ENCODE results near the gene PF4V1. TPM values are rescaled to one million over a fixed set of nuclear protein-coding genes. Genes with fewer than 3 reads are reported as not detected.

PF4V1 gene
- total RNA-seq, 2 experiments from 2014 or later = not detected

DNA sequence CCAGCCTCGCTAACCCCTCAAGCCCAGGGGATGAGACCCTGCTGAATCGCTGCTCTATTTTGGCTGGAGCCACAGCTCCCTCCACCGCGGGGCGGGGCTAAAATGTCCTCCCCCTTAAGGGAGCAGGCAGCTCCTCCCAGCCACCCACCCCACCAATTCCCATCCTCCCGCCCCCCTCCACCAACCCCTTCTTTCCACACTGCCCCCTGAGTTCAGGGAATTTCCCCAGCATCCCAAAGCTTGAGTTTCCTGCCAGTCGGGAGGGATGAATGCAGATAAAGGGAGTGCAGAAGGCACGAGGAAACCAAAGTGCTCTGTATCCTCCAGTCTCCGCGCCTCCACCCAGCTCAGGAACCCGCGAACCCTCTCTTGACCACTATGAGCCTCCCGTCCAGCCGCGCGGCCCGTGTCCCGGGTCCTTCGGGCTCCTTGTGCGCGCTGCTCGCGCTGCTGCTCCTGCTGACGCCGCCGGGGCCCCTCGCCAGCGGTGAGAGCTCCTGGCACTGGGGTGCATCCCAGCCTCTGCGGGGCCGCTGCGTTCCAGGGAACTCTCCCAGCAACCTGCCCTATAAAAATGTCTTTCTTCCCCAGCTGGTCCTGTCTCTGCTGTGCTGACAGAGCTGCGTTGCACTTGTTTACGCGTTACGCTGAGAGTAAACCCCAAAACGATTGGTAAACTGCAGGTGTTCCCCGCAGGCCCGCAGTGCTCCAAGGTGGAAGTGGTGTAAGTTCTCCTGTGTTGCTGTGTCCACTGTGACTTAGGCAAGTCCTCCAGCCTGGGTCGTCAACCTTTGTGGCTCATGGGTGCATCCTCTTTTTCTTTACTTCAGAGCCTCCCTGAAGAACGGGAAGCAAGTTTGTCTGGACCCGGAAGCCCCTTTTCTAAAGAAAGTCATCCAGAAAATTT, 16.5 kb upstream of the PF4V1 start, which contains the start of gene CXCL6:
CXCL6 (plus strand) TSS at position 306 of the 907 bp plus-strand sequence; CDS start at position 379, 73 bp downstream.
- no peaks in the 10 kb centered on the region for H3K9me3 Mint-ChIP-seq
- ChIA-PET POLR2A (no interaction called here), CTCF (no interaction called here)
- DNase-seq = no peak
- H3K36me3 Mint-ChIP-seq (ENCODE audit: low read depth) = no peaks in the 10 kb centered on the region
- H3K27me3 Mint-ChIP-seq = peaks cover 21% of the 10 kb centered on the region
- H3K4me3 Mint-ChIP-seq = no peak within 1 kb of the TSS
- H3K27ac Mint-ChIP-seq = no peak within 1 kb of the TSS
- no peaks in the 10 kb centered on the region for H3K4me1 Mint-ChIP-seq

DNA sequence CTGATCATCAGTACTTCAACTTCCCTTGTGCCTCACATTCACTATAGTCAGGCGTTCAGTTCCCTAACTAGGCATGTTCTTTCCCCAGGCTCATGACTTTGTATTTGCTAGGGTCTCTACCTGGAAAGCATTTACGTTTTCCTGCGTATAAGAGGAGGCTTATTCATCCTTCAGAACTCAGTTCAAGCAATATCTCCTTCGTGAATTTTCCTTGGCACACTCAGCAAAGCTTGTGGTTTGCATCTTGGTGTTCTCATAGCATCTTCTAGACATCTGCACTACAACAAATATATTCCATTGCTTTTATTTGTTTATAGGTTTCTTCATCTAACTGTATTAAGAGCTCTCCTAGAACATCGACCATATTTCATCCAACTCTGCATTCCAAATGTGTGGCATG, 14.0 kb upstream of the PF4V1 start:
- no peak overlapping the region for H3K4me3 Mint-ChIP-seq

DNA sequence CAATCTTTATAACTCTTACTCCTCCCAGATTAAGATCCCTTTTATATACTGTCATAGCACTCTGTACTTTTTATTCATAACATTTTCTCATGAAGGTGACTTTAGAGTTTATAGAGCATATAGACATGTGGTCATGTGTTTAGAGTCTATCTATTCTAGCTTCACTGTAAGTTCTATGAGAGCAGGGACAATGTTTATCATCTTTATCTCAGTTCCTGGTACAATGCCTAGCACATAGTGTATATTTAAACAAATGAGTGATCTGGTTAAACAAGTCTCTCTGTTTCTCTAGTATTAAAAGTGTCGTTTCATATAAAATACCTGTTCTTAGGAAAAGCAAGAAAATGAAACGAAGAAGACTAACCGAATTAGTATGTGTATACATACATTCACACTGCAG, 13.4 kb upstream of the PF4V1 start:
- no peak overlapping the region for H3K4me3 Mint-ChIP-seq
- H3K36me3 Mint-ChIP-seq (ENCODE audit: low read depth) = no peaks in the 10 kb centered on the region
- peaks cover 22% of the 10 kb centered on the region for H3K27me3 Mint-ChIP-seq
- DNase-seq = no peak
- H3K9me3 Mint-ChIP-seq = no peaks in the 10 kb centered on the region
- ChIA-PET CTCF (no interaction called here), POLR2A (no interaction called here)
- H3K4me1 Mint-ChIP-seq = no peaks in the 10 kb centered on the region
- H3K27ac Mint-ChIP-seq = no peak overlapping the region

More for the DNA sequence above, 14.0 kb upstream of the PF4V1 start:
- Mint-ChIP-seq H3K36me3 (ENCODE audit: low read depth) (no peaks in the 10 kb centered on the region), H3K9me3 (no peaks in the 10 kb centered on the region), H3K27ac (no peak overlapping the region), H3K4me1 (no peaks in the 10 kb centered on the region), H3K27me3 (peaks cover 22% of the 10 kb centered on the region)
- DNase-seq = no peak
- CTCF ChIA-PET = no interaction called here
- POLR2A ChIA-PET = no interaction called here

- Mint-ChIP-seq H3K4me1 (no peaks in the 10 kb centered on the region), H3K9me3 (no peaks in the 10 kb centered on the region), H3K27ac (no peak overlapping the region), H3K4me3 (no peak overlapping the region), H3K36me3 (ENCODE audit: low read depth) (no peaks in the 10 kb centered on the region), H3K27me3 (peaks cover 22% of the 10 kb centered on the region)
- ChIA-PET CTCF (no interaction called here), POLR2A (no interaction called here)
- DNase-seq = no peak
These were observed 11.7 kb upstream of the PF4V1 start for GRCh38 chr4:73841243-73841925.

DNA sequence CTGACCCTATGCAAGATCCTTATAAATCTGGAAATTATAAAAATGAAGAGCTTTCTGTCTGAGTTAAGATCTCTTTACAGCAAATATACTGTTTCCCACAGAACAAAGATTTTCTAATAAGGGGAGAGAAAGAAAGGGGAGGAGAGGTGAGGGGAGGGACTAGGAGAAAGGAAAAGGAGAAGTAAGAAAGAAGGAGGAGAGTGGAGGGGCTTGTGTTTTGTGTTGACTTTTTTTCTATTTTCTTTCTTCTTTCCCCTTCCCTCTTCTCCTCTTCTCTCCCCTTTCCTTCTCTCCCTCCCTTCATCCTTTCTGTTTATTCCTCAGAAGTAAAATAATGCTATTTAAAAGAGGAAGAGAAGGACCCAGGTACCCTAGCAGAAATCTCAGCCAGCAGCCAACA, 10.4 kb upstream of the PF4V1 start:
- H3K4me3 Mint-ChIP-seq = no peak overlapping the region
- no peaks in the 10 kb centered on the region for H3K9me3 Mint-ChIP-seq
- POLR2A ChIA-PET = no interaction called here
- no peak overlapping the region for H3K27ac Mint-ChIP-seq
- peaks cover 15% of the 10 kb centered on the region for H3K27me3 Mint-ChIP-seq
- DNase-seq = no peak
- CTCF ChIA-PET = no interaction called here
- H3K36me3 Mint-ChIP-seq (ENCODE audit: low read depth) = no peaks in the 10 kb centered on the region
- no peaks in the 10 kb centered on the region for H3K4me1 Mint-ChIP-seq

GRCh38 chr4:73843369-73843768, 9.7 kb upstream of the PF4V1 start:
- Mint-ChIP-seq H3K4me1 (no peaks in the 10 kb centered on the region), H3K27me3 (peaks cover 14% of the 10 kb centered on the region), H3K9me3 (no peaks in the 10 kb centered on the region), H3K36me3 (ENCODE audit: low read depth) (no peaks in the 10 kb centered on the region), H3K27ac (no peak overlapping the region), H3K4me3 (no peak overlapping the region)
- ChIA-PET POLR2A (no interaction called here), CTCF (interaction anchor here (1.2 kb wide), 1 partner anchor 16 kb away, joined by 3 read pairs; no protein-coding TSS in a partner anchor)
- DNase-seq = no peak

DNA sequence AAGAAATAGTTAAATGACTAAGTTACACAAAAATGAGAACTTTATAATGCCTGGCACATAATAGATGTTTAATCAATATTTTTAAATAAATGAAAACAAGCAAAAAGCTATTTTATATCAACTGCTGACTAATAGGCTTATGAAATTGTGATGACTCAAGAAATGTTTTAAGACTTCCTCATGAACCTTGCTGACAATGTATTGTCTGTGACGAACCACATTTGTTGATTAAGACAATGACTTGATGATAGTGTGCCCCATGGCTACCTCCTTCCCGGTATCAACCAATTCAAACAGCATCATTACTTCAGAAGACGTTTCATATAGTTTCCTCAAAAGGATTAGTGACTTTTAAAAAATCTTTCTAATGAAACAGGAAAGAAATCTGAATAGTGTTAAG, 8.8 kb upstream of the PF4V1 start:
- POLR2A ChIA-PET = no interaction called here
- DNase-seq = no peak
- Mint-ChIP-seq H3K9me3 (no peaks in the 10 kb centered on the region), H3K4me3 (no peak overlapping the region), H3K36me3 (ENCODE audit: low read depth) (no peaks in the 10 kb centered on the region), H3K4me1 (no peaks in the 10 kb centered on the region), H3K27ac (no peak overlapping the region), H3K27me3 (peaks cover 7% of the 10 kb centered on the region)
- CTCF ChIA-PET = interaction anchor here (1.2 kb wide), 1 partner anchor 15 kb away, joined by 3 read pairs; no protein-coding TSS in a partner anchor

- Mint-ChIP-seq H3K27me3 (peaks cover 3% of the 10 kb centered on the region), H3K27ac (no peak overlapping the region), H3K4me3 (no peak overlapping the region), H3K9me3 (no peaks in the 10 kb centered on the region), H3K36me3 (ENCODE audit: low read depth) (no peaks in the 10 kb centered on the region), H3K4me1 (no peaks in the 10 kb centered on the region)
- ChIA-PET CTCF (no interaction called here), POLR2A (interaction anchor here (0.6 kb wide), 1 partner anchor 218 kb away, joined by 3 read pairs; no protein-coding TSS in a partner anchor)
- DNase-seq = no peak
These were observed 8.3 kb upstream of the PF4V1 start for GRCh38 chr4:73844806-73845205.

- POLR2A ChIA-PET = no interaction called here
- Mint-ChIP-seq H3K36me3 (ENCODE audit: low read depth) (no peaks in the 10 kb centered on the region), H3K27ac (no peak overlapping the region), H3K4me3 (no peak overlapping the region), H3K27me3 (peaks cover 3% of the 10 kb centered on the region), H3K4me1 (no peaks in the 10 kb centered on the region), H3K9me3 (no peaks in the 10 kb centered on the region)
- DNase-seq = no peak
- CTCF ChIA-PET = interaction anchor here (1.3 kb wide), 1 partner anchor 79 kb away, joined by 3 read pairs; no protein-coding TSS in a partner anchor
These were observed 5.4 kb upstream of the PF4V1 start for GRCh38 chr4:73847526-73848182.

DNA sequence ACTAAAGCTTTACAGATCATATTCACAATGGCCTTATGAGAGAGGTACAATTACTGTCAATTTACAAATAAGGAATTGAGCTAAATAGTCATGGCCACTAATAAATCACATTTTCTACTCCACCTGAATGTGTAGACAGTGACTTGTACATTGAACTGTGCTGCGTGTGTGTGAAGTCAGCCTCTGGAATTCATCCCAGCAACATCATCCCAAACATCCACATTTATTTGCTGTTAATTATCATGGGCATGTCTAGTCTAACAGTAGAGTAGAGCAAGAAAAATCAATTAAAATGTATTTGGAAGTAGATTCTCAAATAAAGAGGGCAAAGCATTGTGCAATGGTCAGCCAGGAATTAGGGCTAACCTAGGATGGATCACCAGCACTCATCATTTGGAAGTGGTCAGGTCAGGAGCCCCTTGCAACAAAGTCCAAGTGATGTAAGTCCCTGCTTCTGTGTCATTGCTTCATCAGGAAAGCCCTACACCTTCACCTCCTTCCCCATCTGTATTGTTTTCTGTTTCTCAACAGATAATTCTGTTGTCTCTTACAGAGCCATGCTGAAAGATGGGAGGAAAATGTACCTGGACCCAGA, 4.8 kb upstream of the PF4V1 start:
- Mint-ChIP-seq H3K27me3 (peaks cover 3% of the 10 kb centered on the region), H3K4me3 (no peak overlapping the region), H3K36me3 (ENCODE audit: low read depth) (no peaks in the 10 kb centered on the region), H3K9me3 (no peaks in the 10 kb centered on the region), H3K4me1 (no peaks in the 10 kb centered on the region), H3K27ac (no peak overlapping the region)
- POLR2A ChIA-PET = no interaction called here
- CTCF ChIA-PET = interaction anchor here (1.3 kb wide), 1 partner anchor 78 kb away, joined by 3 read pairs; no protein-coding TSS in a partner anchor
- no peak for DNase-seq

GRCh38 chr4:73850261-73850970, 2.7 kb upstream of the PF4V1 start:
- no peak for DNase-seq
- ChIA-PET POLR2A (no interaction called here), CTCF (interaction anchor here (0.6 kb wide), 1 partner anchor 28 kb away, joined by 3 read pairs; no protein-coding TSS in a partner anchor)
- Mint-ChIP-seq H3K4me1 (no peaks in the 10 kb centered on the region), H3K27ac (no peak overlapping the region), H3K9me3 (no peaks in the 10 kb centered on the region), H3K36me3 (ENCODE audit: low read depth) (no peaks in the 10 kb centered on the region), H3K4me3 (no peak overlapping the region), H3K27me3 (peaks cover 8% of the 10 kb centered on the region)

DNA sequence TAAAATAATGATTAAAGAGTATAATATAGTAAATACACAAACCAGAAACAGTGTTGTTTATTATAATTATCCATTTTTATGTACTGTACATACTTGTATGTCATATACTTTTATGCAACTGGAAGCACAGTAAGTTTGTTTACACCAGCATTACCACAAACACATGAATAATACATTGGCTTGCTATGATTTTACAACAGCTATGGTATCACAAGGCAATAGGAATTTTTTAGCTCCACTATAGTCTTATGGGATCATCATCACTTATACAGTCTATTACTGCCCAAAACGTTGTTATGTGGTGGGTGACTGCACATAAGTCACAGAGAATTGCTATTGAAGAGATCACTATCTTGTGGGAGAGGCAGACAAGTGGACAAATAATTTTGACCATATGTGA, 1.8 kb upstream of the PF4V1 start:
- no peak overlapping the region for H3K27ac Mint-ChIP-seq
- no peaks in the 10 kb centered on the region for H3K9me3 Mint-ChIP-seq
- H3K27me3 Mint-ChIP-seq = peaks cover 8% of the 10 kb centered on the region
- no peak for DNase-seq
- no peaks in the 10 kb centered on the region for H3K4me1 Mint-ChIP-seq
- CTCF ChIA-PET = interaction anchor here (0.6 kb wide), 1 partner anchor 29 kb away, joined by 3 read pairs; no protein-coding TSS in a partner anchor
- no peak overlapping the region for H3K4me3 Mint-ChIP-seq
- POLR2A ChIA-PET = no interaction called here
- no peaks in the 10 kb centered on the region for H3K36me3 Mint-ChIP-seq (ENCODE audit: low read depth)

Data from activated CD4-positive, alpha-beta T cell treated with anti-CD3 and anti-CD28 coated beads, Interleukin-2, amount 10 ng/mL, durations not matched to agents 7 days and 5 days (primary cell).